PC-9 (cell line): ENCODE results near the gene FAM181B.

Experiments used
- EZH2 ChIP-seq: fragments of 200-600 bp; sonication (generic); IDR thresholded peaks from 2 replicates; pipeline ENCODE4 v1.8.0; 2017; ENCODE audit warnings: antibody characterized with exemption, low read depth
- TF ChIP-seq, protein P1 (sequence below): fragments of 200-600 bp; sonication (generic); conservative IDR thresholded peaks from 2 replicates; pipeline ENCODE4 v1.6.1; 2017; ENCODE audit warnings: mixed run types, antibody characterized with exemption, mild to moderate bottlenecking, moderate library complexity

DNA sequence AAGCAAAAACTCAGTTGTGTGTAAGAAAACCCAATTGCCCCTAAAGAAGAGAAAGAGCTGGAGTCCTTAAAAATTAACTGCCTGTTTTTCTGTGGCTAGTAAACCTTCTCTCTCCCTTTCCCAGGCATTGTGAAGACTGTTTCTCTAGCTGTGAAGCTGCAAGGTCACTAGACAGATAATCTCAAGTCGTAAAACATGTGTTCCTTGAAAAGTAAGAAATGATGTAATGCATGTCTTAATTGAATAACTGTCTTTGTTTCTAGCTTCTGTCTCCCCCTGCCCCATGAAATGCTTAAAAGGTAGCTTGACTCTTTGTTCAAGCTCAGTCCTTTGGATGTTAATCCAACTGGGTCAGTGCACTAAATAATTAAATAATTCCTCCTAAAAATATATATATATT lies 29.5 kb upstream of the FAM181B start:
- no peak for TF ChIP-seq EZH2
- TF ChIP-seq, protein P1, sequence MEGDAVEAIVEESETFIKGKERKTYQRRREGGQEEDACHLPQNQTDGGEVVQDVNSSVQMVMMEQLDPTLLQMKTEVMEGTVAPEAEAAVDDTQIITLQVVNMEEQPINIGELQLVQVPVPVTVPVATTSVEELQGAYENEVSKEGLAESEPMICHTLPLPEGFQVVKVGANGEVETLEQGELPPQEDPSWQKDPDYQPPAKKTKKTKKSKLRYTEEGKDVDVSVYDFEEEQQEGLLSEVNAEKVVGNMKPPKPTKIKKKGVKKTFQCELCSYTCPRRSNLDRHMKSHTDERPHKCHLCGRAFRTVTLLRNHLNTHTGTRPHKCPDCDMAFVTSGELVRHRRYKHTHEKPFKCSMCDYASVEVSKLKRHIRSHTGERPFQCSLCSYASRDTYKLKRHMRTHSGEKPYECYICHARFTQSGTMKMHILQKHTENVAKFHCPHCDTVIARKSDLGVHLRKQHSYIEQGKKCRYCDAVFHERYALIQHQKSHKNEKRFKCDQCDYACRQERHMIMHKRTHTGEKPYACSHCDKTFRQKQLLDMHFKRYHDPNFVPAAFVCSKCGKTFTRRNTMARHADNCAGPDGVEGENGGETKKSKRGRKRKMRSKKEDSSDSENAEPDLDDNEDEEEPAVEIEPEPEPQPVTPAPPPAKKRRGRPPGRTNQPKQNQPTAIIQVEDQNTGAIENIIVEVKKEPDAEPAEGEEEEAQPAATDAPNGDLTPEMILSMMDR = no peak
